ENCODE data around the gene CNPY1.

DNA sequence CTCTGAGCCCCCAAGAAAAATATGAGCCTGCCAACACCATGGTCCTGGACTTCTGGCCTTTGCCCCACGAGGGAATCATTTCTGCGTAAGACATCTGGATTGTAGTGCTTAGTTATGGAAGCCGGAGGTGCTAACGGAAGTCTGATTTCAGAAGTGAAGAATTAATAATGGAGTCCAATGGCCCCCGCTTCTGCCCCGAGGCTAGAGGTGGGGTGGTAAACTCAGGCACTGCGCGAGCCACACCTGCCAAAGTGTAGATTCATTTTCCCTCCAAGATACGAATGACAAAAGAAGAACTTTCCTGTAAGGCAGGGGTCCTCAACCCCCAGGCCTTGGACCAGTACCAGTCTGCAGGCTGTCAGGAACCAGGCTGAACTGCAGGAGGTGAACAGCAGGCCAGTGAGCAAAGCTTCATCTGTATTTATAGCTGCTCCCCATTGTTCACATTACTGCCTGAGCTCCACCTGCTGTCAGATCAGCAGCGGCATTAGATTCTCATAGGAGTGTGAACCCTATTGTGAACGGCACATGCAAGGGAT lies 22.3 kb downstream of the CNPY1 start:
- TF ChIP-seq, protein P1, sequence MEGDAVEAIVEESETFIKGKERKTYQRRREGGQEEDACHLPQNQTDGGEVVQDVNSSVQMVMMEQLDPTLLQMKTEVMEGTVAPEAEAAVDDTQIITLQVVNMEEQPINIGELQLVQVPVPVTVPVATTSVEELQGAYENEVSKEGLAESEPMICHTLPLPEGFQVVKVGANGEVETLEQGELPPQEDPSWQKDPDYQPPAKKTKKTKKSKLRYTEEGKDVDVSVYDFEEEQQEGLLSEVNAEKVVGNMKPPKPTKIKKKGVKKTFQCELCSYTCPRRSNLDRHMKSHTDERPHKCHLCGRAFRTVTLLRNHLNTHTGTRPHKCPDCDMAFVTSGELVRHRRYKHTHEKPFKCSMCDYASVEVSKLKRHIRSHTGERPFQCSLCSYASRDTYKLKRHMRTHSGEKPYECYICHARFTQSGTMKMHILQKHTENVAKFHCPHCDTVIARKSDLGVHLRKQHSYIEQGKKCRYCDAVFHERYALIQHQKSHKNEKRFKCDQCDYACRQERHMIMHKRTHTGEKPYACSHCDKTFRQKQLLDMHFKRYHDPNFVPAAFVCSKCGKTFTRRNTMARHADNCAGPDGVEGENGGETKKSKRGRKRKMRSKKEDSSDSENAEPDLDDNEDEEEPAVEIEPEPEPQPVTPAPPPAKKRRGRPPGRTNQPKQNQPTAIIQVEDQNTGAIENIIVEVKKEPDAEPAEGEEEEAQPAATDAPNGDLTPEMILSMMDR (IDR thresholded peaks at IDR 0.05): no peak
- TF ChIP-seq POLR2A (IDR thresholded peaks at IDR 0.05) (no peak), POLR2AphosphoS5 (IDR thresholded peaks at IDR 0.05; ENCODE audit: insufficient read depth in 1 of 2, low read depth in 1 of 2) (no peak)

Data from vagina (tissue), 2 donors.